ENCODE data around the gene CCR5AS.

- TF ChIP-seq EZH2 (IDR thresholded peaks at IDR 0.05; ENCODE audit: insufficient read depth, poor library complexity, severe bottlenecking) (no peak), EZH2phosphoT487 (IDR thresholded peaks at IDR 0.05; ENCODE audit: insufficient read depth, low read depth) (no peak)
Observed at GRCh38 chr3:46393011-46393410, 13.9 kb downstream of the CCR5AS start.

All from GM23248 (cell line).